Measurements from ENCODE around the gene MARS1. TPM values are rescaled to one million over a fixed set of nuclear protein-coding genes. Genes with fewer than 3 reads are reported as not detected.

The MARS1 gene
- total RNA-seq, 6 experiments from 2014 or later, result 53.4 to 66.6 (median 60.4) TPM

DNA sequence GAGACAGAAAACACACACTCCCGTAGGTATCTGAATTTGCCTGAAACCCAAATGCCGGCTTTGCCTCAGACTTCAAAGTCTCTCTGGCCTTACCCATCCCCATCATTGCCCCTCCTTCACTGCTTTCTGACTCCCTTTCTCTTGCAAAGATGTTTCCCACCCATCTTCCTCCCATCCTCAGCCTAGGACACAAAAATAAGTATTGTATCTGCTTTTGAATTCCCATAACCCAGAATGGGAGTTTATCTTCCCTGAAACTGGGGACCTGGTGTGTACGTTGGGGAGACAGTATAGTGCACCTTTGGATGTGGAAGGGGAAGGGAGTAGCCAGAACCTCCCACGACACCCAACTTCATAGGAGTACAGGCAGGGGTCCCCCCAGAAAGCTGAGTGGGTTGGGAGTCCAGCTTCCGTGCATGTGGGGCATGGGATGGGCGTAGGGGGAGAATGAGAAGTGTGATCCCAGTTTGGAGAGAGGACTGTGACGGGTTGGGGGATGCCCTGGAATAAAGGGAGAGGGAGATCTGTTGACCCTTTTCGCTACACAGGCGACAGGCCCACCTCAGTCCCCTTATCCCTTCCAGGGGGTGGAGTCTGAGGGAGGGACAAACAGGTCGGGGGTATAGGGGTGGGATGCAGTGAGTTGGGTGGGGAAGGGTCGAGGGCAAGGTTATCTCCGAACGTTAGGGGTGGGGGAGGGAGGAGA, 61.5 kb downstream of the MARS1 start:
- WGBS (ENCODE audit: insufficient coverage, low coverage, low lambda C conversion rate, missing lambda C conversion rate), result 40% methylated on average over 12 of the region's 13 CpGs
- no peak for TF ChIP-seq POLR2A (IDR thresholded peaks at IDR 0.05)
- TF ChIP-seq, protein P1, sequence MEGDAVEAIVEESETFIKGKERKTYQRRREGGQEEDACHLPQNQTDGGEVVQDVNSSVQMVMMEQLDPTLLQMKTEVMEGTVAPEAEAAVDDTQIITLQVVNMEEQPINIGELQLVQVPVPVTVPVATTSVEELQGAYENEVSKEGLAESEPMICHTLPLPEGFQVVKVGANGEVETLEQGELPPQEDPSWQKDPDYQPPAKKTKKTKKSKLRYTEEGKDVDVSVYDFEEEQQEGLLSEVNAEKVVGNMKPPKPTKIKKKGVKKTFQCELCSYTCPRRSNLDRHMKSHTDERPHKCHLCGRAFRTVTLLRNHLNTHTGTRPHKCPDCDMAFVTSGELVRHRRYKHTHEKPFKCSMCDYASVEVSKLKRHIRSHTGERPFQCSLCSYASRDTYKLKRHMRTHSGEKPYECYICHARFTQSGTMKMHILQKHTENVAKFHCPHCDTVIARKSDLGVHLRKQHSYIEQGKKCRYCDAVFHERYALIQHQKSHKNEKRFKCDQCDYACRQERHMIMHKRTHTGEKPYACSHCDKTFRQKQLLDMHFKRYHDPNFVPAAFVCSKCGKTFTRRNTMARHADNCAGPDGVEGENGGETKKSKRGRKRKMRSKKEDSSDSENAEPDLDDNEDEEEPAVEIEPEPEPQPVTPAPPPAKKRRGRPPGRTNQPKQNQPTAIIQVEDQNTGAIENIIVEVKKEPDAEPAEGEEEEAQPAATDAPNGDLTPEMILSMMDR (IDR thresholded peaks at IDR 0.05), result no peak
- no peaks in the 10 kb centered on the region for H3K9me3 ChIP-seq
- H3K27ac ChIP-seq, result no peak overlapping the region
- peaks cover 0 to 7% (median 1%) of the 10 kb centered on the region in 4 donors for H3K4me1 ChIP-seq
- H3K4me3 ChIP-seq, result peak overlapping the region in 2 of 3 donors; percentile 7 to 22
- intact Hi-C loops (cut with DNase I), result no loop called here
- no peaks in the 10 kb centered on the region for H3K36me3 ChIP-seq
- DNase-seq (no peak), ATAC-seq (no peak)
- peaks cover 0 to 13% of the 10 kb centered on the region in 2 donors for H3K27me3 ChIP-seq

DNA sequence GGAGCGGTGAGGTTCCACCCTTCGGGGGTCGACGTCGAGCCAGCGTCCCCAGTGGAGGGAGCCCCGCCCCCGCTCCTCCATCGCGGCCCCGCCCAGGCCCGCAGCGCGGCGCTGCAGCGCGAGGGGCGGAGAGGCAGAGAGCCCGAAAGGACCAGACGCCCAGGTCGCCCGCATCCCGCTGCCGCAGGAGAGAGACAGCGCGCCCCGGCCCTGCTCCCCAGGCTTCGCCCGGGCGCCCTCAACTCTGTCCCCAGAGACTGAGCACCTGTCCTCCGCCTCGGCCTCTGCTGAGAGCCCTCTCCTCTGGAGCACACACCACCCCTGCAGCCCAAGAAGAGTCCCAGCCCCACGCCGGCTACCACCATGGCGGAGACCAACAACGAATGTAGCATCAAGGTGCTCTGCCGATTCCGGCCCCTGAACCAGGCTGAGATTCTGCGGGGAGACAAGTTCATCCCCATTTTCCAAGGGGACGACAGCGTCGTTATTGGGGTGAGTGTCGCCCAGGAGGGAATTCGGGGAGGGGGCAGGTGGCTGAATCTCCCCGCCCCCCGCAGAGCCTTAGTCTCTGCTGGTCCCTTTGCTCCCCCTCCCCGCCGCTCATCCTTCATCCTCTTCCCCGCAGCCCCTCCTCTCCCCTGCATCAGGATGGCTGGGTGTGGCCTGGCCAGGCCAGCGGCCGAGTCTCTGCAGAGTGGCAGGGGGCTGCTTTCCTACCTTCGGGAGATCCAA, 62.2 kb downstream of the MARS1 start, which contains the start of gene KIF5A:
Gene KIF5A, plus strand, starts transcription at position 136 of the 732 bp plus-strand sequence. Its CDS starts 228 bp downstream, at position 364.
- ATAC-seq, result no peak
- 21% methylated on average over 4 of the region's 52 CpGs for WGBS (ENCODE audit: insufficient coverage, low coverage, low lambda C conversion rate, missing lambda C conversion rate)

DNA sequence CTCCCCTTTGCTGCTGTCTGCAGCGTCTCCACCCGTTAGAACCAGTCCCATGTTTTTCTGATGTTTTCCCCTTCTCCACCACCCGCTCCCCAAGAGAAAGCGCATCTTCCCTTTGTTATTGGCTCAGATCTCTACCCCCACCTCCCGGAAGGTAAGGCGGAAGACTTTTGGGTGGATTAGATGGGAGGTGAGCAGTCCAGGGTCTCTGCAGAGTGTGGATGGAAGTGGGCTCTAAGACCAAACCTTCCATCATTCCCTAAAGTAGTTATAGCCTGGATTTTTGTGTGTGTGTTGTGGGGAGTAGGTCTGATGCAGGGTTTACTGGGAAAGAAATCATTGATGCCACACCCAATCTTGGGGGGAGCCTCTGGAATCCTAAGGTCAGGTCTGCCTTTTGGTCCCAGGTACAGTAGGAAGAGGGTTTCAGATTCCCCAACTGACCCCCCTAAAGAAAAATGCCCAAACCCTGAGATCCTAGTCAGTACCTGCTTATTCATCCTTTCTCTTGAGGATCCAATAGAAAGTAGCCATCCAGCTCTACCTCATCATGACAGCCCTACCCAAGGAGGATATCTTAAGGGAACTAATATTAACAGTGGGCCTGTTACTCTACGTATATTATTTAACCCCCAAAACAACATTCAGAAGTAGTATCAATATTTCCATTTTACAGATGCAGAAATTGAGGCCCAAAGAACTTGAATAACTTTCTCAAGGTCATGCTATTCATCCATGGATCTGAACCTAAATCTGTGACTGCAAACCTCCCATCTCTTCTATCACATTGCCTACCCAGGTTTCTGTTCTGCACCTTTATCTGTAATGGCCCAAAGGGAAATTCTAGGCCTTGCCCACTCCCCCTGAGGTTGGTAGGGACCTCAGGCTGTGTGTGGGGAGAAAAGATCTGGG, 63.0 kb downstream of the MARS1 start:
- DNase-seq, result no peak
- H3K4me3 ChIP-seq, result no peak overlapping the region
- WGBS (ENCODE audit: insufficient coverage, low coverage, low lambda C conversion rate, missing lambda C conversion rate), result 64% methylated on average over 6 of the region's 7 CpGs
- no peak for TF ChIP-seq POLR2A (IDR thresholded peaks at IDR 0.05)
- TF ChIP-seq, protein P1 (IDR thresholded peaks at IDR 0.05), result no peak
- peaks cover 0 to 4% (median 1%) of the 10 kb centered on the region in 4 donors for H3K4me1 ChIP-seq
- intact Hi-C loops (cut with DNase I), result no loop called here
- H3K36me3 ChIP-seq, result no peaks in the 10 kb centered on the region
- ATAC-seq, result no peak
- H3K27ac ChIP-seq, result no peak overlapping the region
- H3K9me3 ChIP-seq, result no peaks in the 10 kb centered on the region
- peaks cover 0 to 13% of the 10 kb centered on the region in 2 donors for H3K27me3 ChIP-seq

More for the DNA sequence above, 62.2 kb downstream of the MARS1 start, which contains the start of gene KIF5A:
- Histone ChIP-seq H3K4me3 (peak within 1 kb of the TSS in 2 of 3 donors; percentile 7 to 22), H3K36me3 (no peaks in the 10 kb centered on the region), H3K9me3 (no peaks in the 10 kb centered on the region), H3K27me3 (peaks cover 0 to 13% of the 10 kb centered on the region in 2 donors), H3K4me1 (peaks cover 0 to 7% (median 1%) of the 10 kb centered on the region in 4 donors), H3K27ac (no peak within 1 kb of the TSS)
- TF ChIP-seq POLR2A (IDR thresholded peaks at IDR 0.05), result no peak
- TF ChIP-seq, protein P1 (IDR thresholded peaks at IDR 0.05), result no peak
- peak in 1 of 3 donors; percentile 42 for DNase-seq
- intact Hi-C loops (cut with DNase I), result no loop called here

DNA sequence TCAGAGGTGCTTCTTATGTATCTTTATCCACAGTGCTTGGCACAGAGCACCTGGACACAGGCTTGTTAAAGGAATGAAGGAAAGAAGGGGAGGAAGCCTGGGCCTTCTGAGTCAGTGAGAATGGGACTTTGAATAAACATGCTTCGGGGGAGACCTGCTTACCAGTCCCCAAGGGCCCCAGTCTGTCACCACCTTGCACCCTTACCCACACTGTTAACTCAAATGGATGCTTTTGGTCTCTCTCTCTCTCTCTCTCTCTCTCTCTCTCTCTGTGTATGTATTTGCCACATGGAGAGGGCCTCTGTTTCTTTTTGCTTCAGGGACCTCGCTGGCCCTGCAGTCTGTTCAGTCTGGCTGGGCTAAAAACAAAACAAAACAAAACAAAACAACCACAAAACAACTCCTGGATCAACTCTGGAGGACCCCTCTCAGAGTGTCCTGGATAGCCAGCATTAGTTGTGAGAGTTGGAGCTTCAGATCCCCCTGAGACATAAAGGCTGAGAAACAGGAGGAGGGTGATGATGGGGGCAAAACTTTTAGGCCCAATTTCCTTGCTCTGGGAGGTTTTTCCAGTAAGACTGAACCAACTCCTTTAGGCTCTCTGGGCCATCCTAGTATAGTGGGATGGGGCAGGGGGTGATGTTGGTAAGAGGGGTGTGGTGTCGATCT, 63.9 kb downstream of the MARS1 start:
- Histone ChIP-seq H3K27me3 (peaks cover 0 to 13% of the 10 kb centered on the region in 2 donors), H3K36me3 (no peaks in the 10 kb centered on the region), H3K9me3 (no peaks in the 10 kb centered on the region), H3K4me3 (no peak overlapping the region), H3K4me1 (no peaks in the 10 kb centered on the region), H3K27ac (no peak overlapping the region)
- WGBS (ENCODE audit: insufficient coverage, low coverage, low lambda C conversion rate, missing lambda C conversion rate), result 70% methylated on average over 2 of the region's 3 CpGs
- ATAC-seq (no peak), DNase-seq (no peak)
- no peak for TF ChIP-seq POLR2A (IDR thresholded peaks at IDR 0.05)
- TF ChIP-seq, protein P1 (IDR thresholded peaks at IDR 0.05), result no peak
- intact Hi-C loops (cut with DNase I), result no loop called here
